ENCODE measurements around the gene OSTN.

GRCh38 chr3:191254098-191254873, 55.2 kb downstream of the OSTN start:
- no peak for TF ChIP-seq REST (IDR thresholded peaks at IDR 0.05; ENCODE audit: low read depth)
- no peak for TF ChIP-seq SIN3A (IDR thresholded peaks at IDR 0.05; ENCODE audit: low read depth)
- no peak for TF ChIP-seq POLR2A (IDR thresholded peaks at IDR 0.05; ENCODE audit: borderline replicate concordance, extremely low read depth, insufficient read depth, insufficient read length)
- TF ChIP-seq CTCF (IDR thresholded peaks at IDR 0.05 in 2 of 3, conservative IDR thresholded peaks at IDR 0.05 in 1 of 3; ENCODE audit: borderline replicate concordance in 1 of 3, insufficient read depth in 1 of 3, low read depth in 2 of 3, low read length in 2 of 3), result no peak
- no peak for TF ChIP-seq EZH2 (IDR thresholded peaks at IDR 0.05)
- TF ChIP-seq MAX (IDR thresholded peaks at IDR 0.05), result no peak
- no peak for TF ChIP-seq RAD21 (IDR thresholded peaks at IDR 0.05; ENCODE audit: low read depth)
- no peak for TF ChIP-seq POLR2AphosphoS5 (IDR thresholded peaks at IDR 0.05; ENCODE audit: low read depth, low read length)
- TF ChIP-seq EZH2phosphoT487 (IDR thresholded peaks at IDR 0.05; ENCODE audit: borderline replicate concordance), result no peak
- no peak for TF ChIP-seq JUND (IDR thresholded peaks at IDR 0.05)
- TF ChIP-seq ZNF274 (IDR thresholded peaks at IDR 0.05; ENCODE audit: low read depth, low read length), result no peak
- TF ChIP-seq CEBPB (IDR thresholded peaks at IDR 0.05; ENCODE audit: low read depth), result no peak
- no peak for TF ChIP-seq ELF1 (IDR thresholded peaks at IDR 0.05; ENCODE audit: borderline replicate concordance, low read depth)
- no peak for TF ChIP-seq TCF7L2 (IDR thresholded peaks at IDR 0.05; ENCODE audit: borderline replicate concordance, extremely low read depth, insufficient read depth, insufficient read length)

All from HCT116 (cell line).